ENCODE data around the gene PLA2G4F.

The PLA2G4F gene

GRCh38 chr15:42155546-42156242, 742 bp downstream of the PLA2G4F start:
- H3K27ac ChIP-seq (ENCODE audit: insufficient read depth, low read depth, low read length, poor library complexity, severe bottlenecking), result no peak overlapping the region
- 91 to 93% methylated on average over 27 of the region's 27 CpGs for WGBS, 2 experiments

DNA sequence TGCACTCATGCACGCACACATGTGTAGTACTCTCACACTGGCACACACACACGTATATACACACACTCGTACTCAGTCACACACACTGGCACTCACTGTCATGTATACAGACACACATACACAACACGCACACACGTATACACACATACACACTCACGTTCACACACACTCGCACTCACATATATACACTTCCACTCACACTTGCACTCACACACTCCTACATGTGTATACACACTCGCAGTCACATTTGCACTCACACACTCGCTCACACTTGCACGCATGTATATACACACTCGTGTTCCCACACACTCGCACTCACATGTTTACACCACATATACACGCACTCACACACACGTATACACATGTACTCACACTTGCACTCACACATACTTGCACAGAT, 1.5 kb downstream of the PLA2G4F start:
- H3K4me3 ChIP-seq (ENCODE audit: insufficient read depth, low read depth, low read length), result no peak overlapping the region
- 94 to 95% methylated on average over 14 of the region's 14 CpGs for WGBS, 2 experiments
- H3K4me1 ChIP-seq (ENCODE audit: control insufficient read depth, insufficient read depth, low read length), result no peaks in the 10 kb centered on the region
- H3K9me3 ChIP-seq (ENCODE audit: control insufficient read depth, low read length), result no peaks in the 10 kb centered on the region
- H3K27me3 ChIP-seq (ENCODE audit: control insufficient read depth, insufficient read depth, low read length, poor library complexity, severe bottlenecking), result no peaks in the 10 kb centered on the region
- no peak overlapping the region for H3K27ac ChIP-seq (ENCODE audit: insufficient read depth, low read depth, low read length, poor library complexity, severe bottlenecking)
- peaks cover 3% of the 10 kb centered on the region for H3K36me3 ChIP-seq (ENCODE audit: control insufficient read depth, insufficient read depth, low read length)

More at GRCh38 chr15:42155546-42156242, 742 bp downstream of the PLA2G4F start:
- H3K36me3 ChIP-seq (ENCODE audit: control insufficient read depth, insufficient read depth, low read length), result peaks cover 6% of the 10 kb centered on the region
- no peaks in the 10 kb centered on the region for H3K9me3 ChIP-seq (ENCODE audit: control insufficient read depth, low read length)
- no peaks in the 10 kb centered on the region for H3K27me3 ChIP-seq (ENCODE audit: control insufficient read depth, insufficient read depth, low read length, poor library complexity, severe bottlenecking)
- no peaks in the 10 kb centered on the region for H3K4me1 ChIP-seq (ENCODE audit: control insufficient read depth, insufficient read depth, low read length)
- H3K4me3 ChIP-seq (ENCODE audit: insufficient read depth, low read depth, low read length), result no peak overlapping the region

DNA sequence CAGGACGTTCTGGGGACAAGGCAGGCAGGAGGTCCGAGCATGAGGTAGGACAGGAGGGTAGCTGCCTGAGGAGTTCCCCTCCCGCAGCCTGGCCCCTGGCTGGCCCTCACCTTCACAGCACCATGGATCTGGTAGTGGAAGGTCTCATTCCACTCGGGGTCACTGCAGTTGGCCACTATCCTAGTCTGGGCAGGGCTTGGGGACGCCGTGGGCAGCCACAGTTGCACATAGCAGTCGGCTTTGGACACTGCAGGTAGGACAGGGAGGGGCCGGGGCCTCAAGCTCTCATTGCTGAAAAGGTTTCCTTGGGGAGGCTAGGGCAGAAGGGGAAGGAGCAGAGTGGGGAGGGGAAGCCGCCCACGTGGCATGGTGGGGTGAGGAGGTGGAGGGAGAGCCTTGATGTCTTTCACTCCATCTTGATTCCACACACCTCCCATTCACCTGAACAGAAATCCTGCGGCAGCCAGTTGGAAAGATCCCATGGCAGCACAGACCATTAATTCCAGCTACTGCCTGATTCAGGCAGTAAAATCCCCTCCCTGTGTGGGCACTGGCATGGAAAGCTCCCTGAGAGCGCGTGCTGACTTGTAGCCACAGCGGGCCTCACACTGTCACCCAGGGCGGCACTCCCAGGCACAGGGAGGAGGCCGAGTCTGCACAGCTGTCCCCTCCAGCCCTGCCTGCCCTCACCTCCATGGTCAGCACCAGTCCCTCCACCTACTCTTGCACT, 2.1 kb downstream of the PLA2G4F start:
- Histone ChIP-seq H3K36me3 (ENCODE audit: control insufficient read depth, insufficient read depth, low read length) (no peaks in the 10 kb centered on the region), H3K9me3 (ENCODE audit: control insufficient read depth, low read length) (no peaks in the 10 kb centered on the region), H3K4me3 (ENCODE audit: insufficient read depth, low read depth, low read length) (no peak overlapping the region), H3K4me1 (ENCODE audit: control insufficient read depth, insufficient read depth, low read length) (no peaks in the 10 kb centered on the region), H3K27me3 (ENCODE audit: control insufficient read depth, insufficient read depth, low read length, poor library complexity, severe bottlenecking) (no peaks in the 10 kb centered on the region), H3K27ac (ENCODE audit: insufficient read depth, low read depth, low read length, poor library complexity, severe bottlenecking) (no peak overlapping the region)
- WGBS, 2 experiments, result 92% methylated on average over 14 of the region's 16 CpGs

- no peaks in the 10 kb centered on the region for H3K27me3 ChIP-seq (ENCODE audit: control insufficient read depth, insufficient read depth, low read length, poor library complexity, severe bottlenecking)
- 89 to 93% methylated on average over 4 of the region's 4 CpGs for WGBS, 2 experiments
- H3K27ac ChIP-seq (ENCODE audit: insufficient read depth, low read depth, low read length, poor library complexity, severe bottlenecking), result no peak overlapping the region
- H3K36me3 ChIP-seq (ENCODE audit: control insufficient read depth, insufficient read depth, low read length), result no peaks in the 10 kb centered on the region
- H3K4me3 ChIP-seq (ENCODE audit: insufficient read depth, low read depth, low read length), result no peak overlapping the region
- no peaks in the 10 kb centered on the region for H3K9me3 ChIP-seq (ENCODE audit: control insufficient read depth, low read length)
- H3K4me1 ChIP-seq (ENCODE audit: control insufficient read depth, insufficient read depth, low read length), result no peaks in the 10 kb centered on the region
These were observed 2.6 kb downstream of the PLA2G4F start for GRCh38 chr15:42153874-42154211.

DNA sequence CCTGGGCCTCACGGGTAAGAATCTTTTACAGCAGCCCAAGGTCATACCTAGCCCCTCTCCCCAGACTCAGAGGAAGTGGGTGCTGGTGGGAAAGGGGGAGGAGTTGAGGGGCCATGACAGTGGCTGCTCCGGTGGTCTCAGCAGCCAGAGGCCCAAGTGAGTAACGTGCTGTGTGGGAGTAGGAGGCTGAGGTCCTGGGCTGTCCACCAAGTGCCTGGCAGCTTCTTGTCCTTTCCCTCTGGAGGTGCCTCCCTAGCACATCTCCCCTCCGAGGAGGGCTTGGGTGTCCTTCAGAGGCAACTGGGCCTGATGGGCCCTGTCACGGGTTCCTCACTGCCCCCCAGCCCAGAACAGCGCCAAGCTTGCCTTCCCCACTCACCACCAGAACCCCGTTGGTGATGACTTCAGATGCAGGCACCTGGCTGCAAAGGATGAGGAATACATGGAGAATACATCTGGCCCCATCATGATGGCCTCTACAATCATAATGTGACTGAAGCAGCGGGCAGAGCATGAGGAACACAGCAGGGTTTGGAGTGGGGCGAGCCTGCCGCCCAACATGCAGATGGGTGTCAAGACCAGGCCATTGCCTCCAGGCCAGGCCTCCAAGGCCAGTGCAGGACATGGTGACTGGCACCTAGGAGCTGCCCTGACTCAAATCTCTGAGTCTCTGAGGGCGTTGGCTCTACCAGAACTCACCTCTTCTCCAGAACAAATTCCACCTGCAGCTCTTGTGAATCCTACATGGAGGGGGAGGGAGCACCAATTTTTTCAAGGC, 3.3 kb downstream of the PLA2G4F start:
- H3K36me3 ChIP-seq (ENCODE audit: control insufficient read depth, insufficient read depth, low read length), result no peaks in the 10 kb centered on the region
- H3K9me3 ChIP-seq (ENCODE audit: control insufficient read depth, low read length), result no peaks in the 10 kb centered on the region
- no peaks in the 10 kb centered on the region for H3K27me3 ChIP-seq (ENCODE audit: control insufficient read depth, insufficient read depth, low read length, poor library complexity, severe bottlenecking)
- H3K27ac ChIP-seq (ENCODE audit: insufficient read depth, low read depth, low read length, poor library complexity, severe bottlenecking), result no peak overlapping the region
- no peaks in the 10 kb centered on the region for H3K4me1 ChIP-seq (ENCODE audit: control insufficient read depth, insufficient read depth, low read length)
- WGBS, 2 experiments, result 93 to 95% methylated on average over 11 of the region's 11 CpGs
- no peak overlapping the region for H3K4me3 ChIP-seq (ENCODE audit: insufficient read depth, low read depth, low read length)

DNA sequence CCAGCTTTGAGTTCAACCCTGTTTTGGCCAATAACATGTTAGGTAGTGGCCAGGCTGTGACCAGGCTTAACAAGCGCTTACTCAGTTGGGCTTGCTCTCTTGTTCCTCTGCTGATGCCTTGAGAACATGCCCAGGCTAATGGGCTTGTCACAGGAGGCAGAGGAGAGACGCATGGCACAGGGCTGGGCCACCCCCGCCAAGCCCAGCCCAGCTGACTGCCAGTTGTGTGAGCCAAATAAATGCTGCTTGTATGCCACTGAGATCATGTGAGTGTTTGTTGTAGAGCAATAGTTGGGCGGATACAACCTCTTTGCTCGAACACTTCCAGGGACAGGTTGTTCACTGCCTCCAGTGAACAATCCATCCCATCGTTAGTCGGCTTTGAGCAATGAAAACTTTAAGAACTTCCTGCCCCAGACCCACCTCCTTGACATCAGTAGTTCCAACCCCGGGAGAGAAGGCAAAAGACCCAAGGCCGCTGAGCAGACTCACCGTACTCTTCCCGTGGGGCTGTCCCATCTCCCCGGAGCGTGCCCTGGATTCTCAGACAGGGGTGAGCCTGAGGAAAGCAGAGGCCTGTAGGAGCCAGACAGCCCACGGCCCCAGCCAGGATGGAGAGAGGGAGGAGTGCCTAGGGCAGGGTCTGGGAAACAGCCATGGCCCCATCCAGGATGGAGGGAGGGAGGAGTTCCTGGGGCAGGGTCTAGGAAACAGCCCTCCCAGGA, 4.1 kb downstream of the PLA2G4F start:
- Histone ChIP-seq H3K9me3 (ENCODE audit: control insufficient read depth, low read length) (no peaks in the 10 kb centered on the region), H3K4me3 (ENCODE audit: insufficient read depth, low read depth, low read length) (no peak overlapping the region), H3K27ac (ENCODE audit: insufficient read depth, low read depth, low read length, poor library complexity, severe bottlenecking) (no peak overlapping the region), H3K4me1 (ENCODE audit: control insufficient read depth, insufficient read depth, low read length) (no peaks in the 10 kb centered on the region), H3K27me3 (ENCODE audit: control insufficient read depth, insufficient read depth, low read length, poor library complexity, severe bottlenecking) (no peaks in the 10 kb centered on the region), H3K36me3 (ENCODE audit: control insufficient read depth, insufficient read depth, low read length) (no peaks in the 10 kb centered on the region)
- WGBS, 2 experiments, result 94% methylated on average over 14 of the region's 14 CpGs

DNA sequence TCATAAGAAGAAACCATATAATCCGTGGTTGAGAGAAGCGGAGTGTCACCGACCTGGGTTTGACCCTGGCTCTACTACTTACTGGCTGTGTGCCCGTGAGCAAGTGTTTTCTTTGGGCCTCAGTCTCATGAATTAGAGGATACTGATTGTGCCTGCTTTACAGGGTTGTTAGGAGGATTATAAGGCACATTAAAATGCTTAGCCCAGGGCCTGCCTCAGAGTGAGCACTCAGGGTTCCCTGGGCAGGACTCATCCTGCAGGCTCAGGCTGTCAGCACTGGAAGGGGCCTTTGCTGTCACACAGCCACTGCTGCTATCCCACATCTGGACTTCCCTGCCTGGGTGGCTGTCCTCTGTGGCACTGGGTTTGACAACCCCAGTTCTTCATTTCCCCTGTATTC, 4.7 kb downstream of the PLA2G4F start:
- Histone ChIP-seq H3K4me1 (ENCODE audit: control insufficient read depth, insufficient read depth, low read length) (no peaks in the 10 kb centered on the region), H3K27ac (ENCODE audit: insufficient read depth, low read depth, low read length, poor library complexity, severe bottlenecking) (no peak overlapping the region), H3K4me3 (ENCODE audit: insufficient read depth, low read depth, low read length) (no peak overlapping the region), H3K36me3 (ENCODE audit: control insufficient read depth, insufficient read depth, low read length) (no peaks in the 10 kb centered on the region), H3K27me3 (ENCODE audit: control insufficient read depth, insufficient read depth, low read length, poor library complexity, severe bottlenecking) (no peaks in the 10 kb centered on the region), H3K9me3 (ENCODE audit: control insufficient read depth, low read length) (no peaks in the 10 kb centered on the region)
- 92 to 95% methylated on average over 4 of the region's 4 CpGs for whole genome bisulfite sequencing, 2 experiments

DNA sequence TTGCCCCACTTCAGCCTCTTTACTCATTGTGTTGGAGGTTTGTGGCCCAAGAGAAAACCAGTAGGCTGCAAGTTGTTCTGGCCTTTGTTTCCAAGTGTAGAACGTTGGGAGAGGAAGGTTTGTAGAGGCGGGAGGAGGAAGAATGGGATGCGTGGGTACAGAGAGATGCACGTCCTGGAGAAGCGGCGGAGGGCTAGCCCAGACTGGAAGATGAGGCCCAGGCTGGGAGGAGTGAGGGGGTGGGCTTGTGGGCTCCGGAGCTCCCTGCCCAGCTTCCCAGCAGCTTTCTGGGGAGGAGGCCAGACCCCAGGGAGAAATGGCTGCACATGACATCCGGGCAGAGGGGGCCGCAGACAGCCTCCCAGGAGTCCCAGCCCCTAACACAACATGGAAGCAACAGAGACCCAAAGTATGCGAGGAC, 5.3 kb downstream of the PLA2G4F start:
- WGBS, 2 experiments, result 86 to 88% methylated on average over 10 of the region's 10 CpGs
- H3K27me3 ChIP-seq (ENCODE audit: control insufficient read depth, insufficient read depth, low read length, poor library complexity, severe bottlenecking), result no peaks in the 10 kb centered on the region

DNA sequence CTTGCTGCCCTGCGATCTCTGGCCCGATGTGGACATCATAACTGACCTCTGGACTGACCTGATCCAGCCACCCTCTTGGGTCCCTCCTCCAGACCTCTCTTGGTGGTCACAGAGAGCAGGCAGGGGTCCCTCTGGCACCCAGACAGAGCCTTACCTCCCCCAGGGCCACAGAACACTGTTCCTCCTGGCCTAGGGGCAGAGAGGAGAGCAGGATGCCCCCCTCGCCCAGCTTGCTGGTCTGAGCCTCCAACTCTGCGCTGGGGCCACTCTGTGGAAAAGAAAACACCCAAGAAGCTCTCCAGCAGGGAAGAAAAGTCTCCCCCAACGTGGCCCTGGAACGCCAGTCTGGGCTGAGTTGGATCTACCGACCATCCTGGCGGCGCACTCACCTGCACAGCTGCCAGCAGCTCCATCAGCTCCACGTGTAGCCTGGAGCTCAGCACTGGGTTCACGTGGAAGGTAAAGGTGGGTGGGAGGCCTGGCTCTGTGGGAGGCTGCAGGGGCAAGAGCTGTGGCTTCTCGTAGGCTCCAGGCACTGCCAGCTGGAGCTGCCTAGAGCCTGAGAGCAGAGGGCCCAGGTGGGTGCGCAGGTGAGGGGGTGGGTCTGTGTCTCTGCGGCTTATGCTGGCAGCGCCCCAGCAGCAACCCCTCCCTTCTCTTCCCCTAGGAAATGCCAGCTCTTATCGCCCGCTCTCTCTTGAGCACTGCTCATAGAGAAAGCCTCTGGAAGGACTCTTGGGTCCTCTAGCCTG, 6.0 kb downstream of the PLA2G4F start:
- Histone ChIP-seq H3K27me3 (ENCODE audit: control insufficient read depth, insufficient read depth, low read length, poor library complexity, severe bottlenecking) (no peaks in the 10 kb centered on the region), H3K4me3 (ENCODE audit: insufficient read depth, low read depth, low read length) (no peak overlapping the region), H3K27ac (ENCODE audit: insufficient read depth, low read depth, low read length, poor library complexity, severe bottlenecking) (no peak overlapping the region), H3K36me3 (ENCODE audit: control insufficient read depth, insufficient read depth, low read length) (no peaks in the 10 kb centered on the region), H3K4me1 (ENCODE audit: control insufficient read depth, insufficient read depth, low read length) (no peaks in the 10 kb centered on the region), H3K9me3 (ENCODE audit: control insufficient read depth, low read length) (no peaks in the 10 kb centered on the region)
- 89 to 92% methylated on average over 17 of the region's 17 CpGs for WGBS, 2 experiments

More for the DNA sequence above, 5.3 kb downstream of the PLA2G4F start:
- H3K4me3 ChIP-seq (ENCODE audit: insufficient read depth, low read depth, low read length), result no peak overlapping the region
- no peaks in the 10 kb centered on the region for H3K4me1 ChIP-seq (ENCODE audit: control insufficient read depth, insufficient read depth, low read length)
- H3K27ac ChIP-seq (ENCODE audit: insufficient read depth, low read depth, low read length, poor library complexity, severe bottlenecking), result no peak overlapping the region
- no peaks in the 10 kb centered on the region for H3K36me3 ChIP-seq (ENCODE audit: control insufficient read depth, insufficient read depth, low read length)
- H3K9me3 ChIP-seq (ENCODE audit: control insufficient read depth, low read length), result no peaks in the 10 kb centered on the region
